ENCODE results near the gene HMX1. TPM values are rescaled to one million over a fixed set of nuclear protein-coding genes. Genes with fewer than 3 reads are reported as not detected.

HMX1 gene
- total and polyA plus RNA-seq, 2 donors (not counting 1 experiment from before 2014, with no cell fraction given), result not detected

- no peak overlapping the region for H3K4me3 Mint-ChIP-seq
- POLR2A ChIA-PET, result no interaction called here
Measured at GRCh38 chr4:8843597-8843996, 28.0 kb downstream of the HMX1 start.

GRCh38 chr4:8842614-8843013, 29.0 kb downstream of the HMX1 start:
- peaks cover 2% of the 10 kb centered on the region for H3K27me3 Mint-ChIP-seq
- DNase-seq, result no peak
- Histone ChIP-seq H3K9me3 (ENCODE audit: control extremely low read depth in 1 of 3, control insufficient read depth in 2 of 3, insufficient read depth in 1 of 3, low read length in 2 of 3) (peaks cover 0 to 25% (median 0%) of the 10 kb centered on the region in 3 donors), H3K4me1 (ENCODE audit: control insufficient read depth in 2 of 2, insufficient read depth in 2 of 2, low read length in 2 of 2) (no peaks in the 10 kb centered on the region), H3K27ac (ENCODE audit: low read length in 2 of 2) (no peak overlapping the region), H3K79me2 (ENCODE audit: control insufficient read depth, insufficient read depth, low read length) (no peaks in the 10 kb centered on the region), H3K4me2 (replicated peaks; ENCODE audit: low read depth, low read length, poor library complexity, severe bottlenecking) (no peak overlapping the region), H2AFZ (ENCODE audit: insufficient read depth, low read depth, low read length, poor library complexity, severe bottlenecking) (no peak overlapping the region), H3K9ac (ENCODE audit: low read length) (no peak overlapping the region), H4K20me1 (ENCODE audit: control insufficient read depth, insufficient read depth, low read length, poor library complexity, severe bottlenecking) (no peaks in the 10 kb centered on the region), H3K36me3 (replicated peaks in 1 of 2; ENCODE audit: control extremely low read depth in 1 of 2, control insufficient read depth in 1 of 2, extremely low read depth in 1 of 2, insufficient read depth in 2 of 2, low read length in 1 of 2) (no peaks in the 10 kb centered on the region), H3K4me3 (ENCODE audit: control extremely low read depth in 1 of 5, extremely low read depth in 1 of 5, insufficient read depth in 1 of 5, low read depth in 2 of 5, low read length in 4 of 5) (no peak overlapping the region), H3K27me3 (replicated peaks in 1 of 4; ENCODE audit: control extremely low read depth in 1 of 4, control insufficient read depth in 3 of 4, insufficient read depth in 4 of 4, low read length in 3 of 4) (no peaks in the 10 kb centered on the region)
- ChIA-PET POLR2A (no interaction called here), CTCF (no interaction called here)
- WGBS (ENCODE audit: insufficient coverage), result 70% methylated on average over 2 of the region's 2 CpGs
- no peak overlapping the region for H3K27ac Mint-ChIP-seq
- intact Hi-C loops (cut with micrococcal nuclease), result no loop called here
- H3K9me3 Mint-ChIP-seq (ENCODE audit: insufficient read depth), result peaks cover 3% of the 10 kb centered on the region
- H3K4me3 Mint-ChIP-seq, result no peak overlapping the region
- TF ChIP-seq CTCF (IDR thresholded peaks at IDR 0.05) (no peak), EZH2 (IDR thresholded peaks at IDR 0.05; ENCODE audit: borderline replicate concordance, insufficient read depth, low read depth, low read length, poor library complexity, severe bottlenecking) (no peak)
- no peak for ATAC-seq (ENCODE audit: low read depth)
- no peaks in the 10 kb centered on the region for H3K4me1 Mint-ChIP-seq

More at GRCh38 chr4:8843597-8843996, 28.0 kb downstream of the HMX1 start:
- Mint-ChIP-seq H3K4me1 (no peaks in the 10 kb centered on the region), H3K9me3 (ENCODE audit: insufficient read depth) (peaks cover 3% of the 10 kb centered on the region), H3K27ac (no peak overlapping the region), H3K27me3 (peaks cover 2% of the 10 kb centered on the region)
- H3K36me3 ChIP-seq (replicated peaks in 1 of 2; ENCODE audit: control extremely low read depth in 1 of 2, control insufficient read depth in 1 of 2, extremely low read depth in 1 of 2, insufficient read depth in 2 of 2, low read length in 1 of 2), result no peaks in the 10 kb centered on the region
- intact Hi-C loops (cut with micrococcal nuclease), result no loop called here
- no peaks in the 10 kb centered on the region for H4K20me1 ChIP-seq (ENCODE audit: control insufficient read depth, insufficient read depth, low read length, poor library complexity, severe bottlenecking)
- H3K27ac ChIP-seq (ENCODE audit: low read length in 2 of 2), result no peak overlapping the region
- peaks cover 0 to 25% (median 0%) of the 10 kb centered on the region in 3 donors for H3K9me3 ChIP-seq (ENCODE audit: control extremely low read depth in 1 of 3, control insufficient read depth in 2 of 3, insufficient read depth in 1 of 3, low read length in 2 of 3)
- no peak overlapping the region for H3K4me3 ChIP-seq (ENCODE audit: control extremely low read depth in 1 of 5, extremely low read depth in 1 of 5, insufficient read depth in 1 of 5, low read depth in 2 of 5, low read length in 4 of 5)
- H2AFZ ChIP-seq (ENCODE audit: insufficient read depth, low read depth, low read length, poor library complexity, severe bottlenecking), result no peak overlapping the region
- H3K4me2 ChIP-seq (replicated peaks; ENCODE audit: low read depth, low read length, poor library complexity, severe bottlenecking), result no peak overlapping the region
- no peak overlapping the region for H3K9ac ChIP-seq (ENCODE audit: low read length)
- CTCF ChIA-PET, result no interaction called here
- DNase-seq (no peak), ATAC-seq (ENCODE audit: low read depth) (no peak)
- no peaks in the 10 kb centered on the region for H3K4me1 ChIP-seq (ENCODE audit: control insufficient read depth in 2 of 2, insufficient read depth in 2 of 2, low read length in 2 of 2)
- H3K79me2 ChIP-seq (ENCODE audit: control insufficient read depth, insufficient read depth, low read length), result no peaks in the 10 kb centered on the region
- WGBS (ENCODE audit: insufficient coverage), result 83% methylated on average over 3 of the region's 3 CpGs
- no peaks in the 10 kb centered on the region for H3K27me3 ChIP-seq (replicated peaks in 1 of 4; ENCODE audit: control extremely low read depth in 1 of 4, control insufficient read depth in 3 of 4, insufficient read depth in 4 of 4, low read length in 3 of 4)
- no peak for TF ChIP-seq EZH2 (IDR thresholded peaks at IDR 0.05; ENCODE audit: borderline replicate concordance, insufficient read depth, low read depth, low read length, poor library complexity, severe bottlenecking)
- TF ChIP-seq CTCF (IDR thresholded peaks at IDR 0.05), result no peak

Measured in B cell (primary cell).